Measurements from ENCODE around the gene RTN1. TPM values are rescaled to one million over a fixed set of nuclear protein-coding genes. Genes with fewer than 3 reads are reported as not detected.
"Not testable (repeated sequence)": the region's sequence is repeated elsewhere in the genome, so short reads cannot be mapped to it uniquely, and the experiment has no call there.

RTN1 gene
- total RNA-seq, 4 donors from 2014 or later = 3.0 to 7.5 (median 3.9) TPM

- Histone ChIP-seq H3K27me3 (no peaks in the 10 kb centered on the region), H3K27ac (no peak overlapping the region), H3K4me3 (no peak overlapping the region), H3K9me3 (peaks cover 6% of the 10 kb centered on the region), H3K36me3 (no peaks in the 10 kb centered on the region), H3K4me1 (no peaks in the 10 kb centered on the region)
- DNase-seq (ENCODE audit: low spot score in 2 of 2) = no peak
- whole genome bisulfite sequencing = 42% methylated on average over 2 of the region's 2 CpGs
- TF ChIP-seq, protein P1, sequence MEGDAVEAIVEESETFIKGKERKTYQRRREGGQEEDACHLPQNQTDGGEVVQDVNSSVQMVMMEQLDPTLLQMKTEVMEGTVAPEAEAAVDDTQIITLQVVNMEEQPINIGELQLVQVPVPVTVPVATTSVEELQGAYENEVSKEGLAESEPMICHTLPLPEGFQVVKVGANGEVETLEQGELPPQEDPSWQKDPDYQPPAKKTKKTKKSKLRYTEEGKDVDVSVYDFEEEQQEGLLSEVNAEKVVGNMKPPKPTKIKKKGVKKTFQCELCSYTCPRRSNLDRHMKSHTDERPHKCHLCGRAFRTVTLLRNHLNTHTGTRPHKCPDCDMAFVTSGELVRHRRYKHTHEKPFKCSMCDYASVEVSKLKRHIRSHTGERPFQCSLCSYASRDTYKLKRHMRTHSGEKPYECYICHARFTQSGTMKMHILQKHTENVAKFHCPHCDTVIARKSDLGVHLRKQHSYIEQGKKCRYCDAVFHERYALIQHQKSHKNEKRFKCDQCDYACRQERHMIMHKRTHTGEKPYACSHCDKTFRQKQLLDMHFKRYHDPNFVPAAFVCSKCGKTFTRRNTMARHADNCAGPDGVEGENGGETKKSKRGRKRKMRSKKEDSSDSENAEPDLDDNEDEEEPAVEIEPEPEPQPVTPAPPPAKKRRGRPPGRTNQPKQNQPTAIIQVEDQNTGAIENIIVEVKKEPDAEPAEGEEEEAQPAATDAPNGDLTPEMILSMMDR (IDR thresholded peaks at IDR 0.05) = no peak
- no peak for TF ChIP-seq EP300 (IDR thresholded peaks at IDR 0.05)
- TF ChIP-seq POLR2A (IDR thresholded peaks at IDR 0.05) = no peak
- TF ChIP-seq POLR2AphosphoS5 (IDR thresholded peaks at IDR 0.05) = no peak
These were observed 205.8 kb downstream of the RTN1 start for GRCh38 chr14:59664741-59665140.

GRCh38 chr14:59657769-59658168 lies 212.8 kb downstream of the RTN1 start:
- no peaks in the 10 kb centered on the region for H3K4me1 ChIP-seq
- DNase-seq (ENCODE audit: low spot score in 2 of 2) = no peak
- 75% methylated on average over 5 of the region's 7 CpGs for WGBS
- no peaks in the 10 kb centered on the region for H3K27me3 ChIP-seq
- no peak overlapping the region for H3K27ac ChIP-seq
- no peak for TF ChIP-seq POLR2AphosphoS5 (IDR thresholded peaks at IDR 0.05)
- TF ChIP-seq EP300 (IDR thresholded peaks at IDR 0.05) = no peak
- TF ChIP-seq POLR2A (IDR thresholded peaks at IDR 0.05) = no peak
- TF ChIP-seq, protein P1 (IDR thresholded peaks at IDR 0.05) = no peak
- H3K4me3 ChIP-seq = no peak overlapping the region
- no peaks in the 10 kb centered on the region for H3K9me3 ChIP-seq
- no peaks in the 10 kb centered on the region for H3K36me3 ChIP-seq

GRCh38 chr14:59656473-59656872 lies 214.1 kb downstream of the RTN1 start:
- WGBS = 83% methylated on average over 2 of the region's 2 CpGs
- Histone ChIP-seq H3K4me3 (no peak overlapping the region), H3K27me3 (no peaks in the 10 kb centered on the region), H3K9me3 (no peaks in the 10 kb centered on the region), H3K27ac (no peak overlapping the region), H3K4me1 (no peaks in the 10 kb centered on the region), H3K36me3 (no peaks in the 10 kb centered on the region)
- TF ChIP-seq EP300 (IDR thresholded peaks at IDR 0.05) (no peak), POLR2AphosphoS5 (IDR thresholded peaks at IDR 0.05) (no peak), POLR2A (IDR thresholded peaks at IDR 0.05) (no peak)
- TF ChIP-seq, protein P1 (IDR thresholded peaks at IDR 0.05) = no peak
- no peak for DNase-seq (ENCODE audit: low spot score in 2 of 2)

GRCh38 chr14:59654131-59654530 lies 216.4 kb downstream of the RTN1 start:
- not testable (repeated sequence) for H3K27me3 ChIP-seq; H3K36me3 ChIP-seq; H3K9me3 ChIP-seq; DNase-seq (ENCODE audit: low spot score in 2 of 2); H3K4me3 ChIP-seq; H3K4me1 ChIP-seq; H3K27ac ChIP-seq
- 86% methylated on average over 10 of the region's 10 CpGs for WGBS

GRCh38 chr14:59646832-59647231 lies 223.7 kb downstream of the RTN1 start:
- not testable (repeated sequence) for H3K27me3 ChIP-seq; H3K27ac ChIP-seq; H3K4me1 ChIP-seq; DNase-seq (ENCODE audit: low spot score in 2 of 2); H3K36me3 ChIP-seq; H3K4me3 ChIP-seq
- peaks cover 27% of the 10 kb centered on the region for H3K9me3 ChIP-seq
- 88% methylated on average over 1 of the region's 1 CpG for WGBS

DNA sequence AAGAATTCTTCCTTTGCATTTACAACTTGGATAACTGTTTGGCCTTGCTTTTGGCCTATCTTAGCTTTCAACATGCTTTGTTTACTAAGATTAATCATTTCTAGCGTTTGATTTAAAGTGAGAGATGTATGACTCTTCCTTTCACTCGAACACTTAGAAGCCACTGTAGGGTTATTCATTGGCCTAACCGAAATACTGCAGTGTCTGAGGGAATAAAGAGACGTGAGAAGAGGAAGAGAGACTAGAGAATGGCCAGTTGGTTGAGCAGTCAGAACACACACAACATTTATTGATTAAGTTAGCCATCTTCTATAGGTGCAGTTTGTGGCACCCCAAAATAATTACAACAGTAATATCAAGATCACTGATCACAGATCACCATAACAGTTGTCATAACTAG lies 231.7 kb downstream of the RTN1 start:
- peaks cover 10% of the 10 kb centered on the region for H3K9me3 ChIP-seq
- H3K27me3 ChIP-seq = no peaks in the 10 kb centered on the region
- no peaks in the 10 kb centered on the region for H3K36me3 ChIP-seq
- no peak for DNase-seq (ENCODE audit: low spot score in 2 of 2)
- WGBS = 88% methylated on average over 4 of the region's 4 CpGs
- no peak overlapping the region for H3K4me3 ChIP-seq
- H3K27ac ChIP-seq = no peak overlapping the region
- TF ChIP-seq, protein P1 (IDR thresholded peaks at IDR 0.05) = no peak
- TF ChIP-seq EP300 (IDR thresholded peaks at IDR 0.05) (no peak), POLR2AphosphoS5 (IDR thresholded peaks at IDR 0.05) (no peak), POLR2A (IDR thresholded peaks at IDR 0.05) (no peak)
- no peaks in the 10 kb centered on the region for H3K4me1 ChIP-seq

Measured in suprapubic skin (tissue), 4 donors.